ENCODE data around the gene MELTF.

Gene MELTF

GRCh38 chr3:197031315-197032285 is 2.0 kb upstream of the MELTF start:
- peak; percentile 53 for DNase-seq (ENCODE audit: low read depth)
- no peak for TF ChIP-seq CTCF (IDR thresholded peaks at IDR 0.05; ENCODE audit: insufficient read depth, low read depth, low read length, missing control alignments)
- H3K4me3 ChIP-seq (ENCODE audit: low read depth, low read length) = no peak overlapping the region

- H3K4me3 ChIP-seq (ENCODE audit: low read depth, low read length) = no peak overlapping the region
- no peak for TF ChIP-seq CTCF (IDR thresholded peaks at IDR 0.05; ENCODE audit: insufficient read depth, low read depth, low read length, missing control alignments)
- DNase-seq (ENCODE audit: low read depth) = no peak
Measured at GRCh38 chr3:197030379-197031314, 1.0 kb upstream of the MELTF start.

- peak overlapping the region; percentile 83 for H3K4me3 ChIP-seq (ENCODE audit: low read depth, low read length)
- peak; percentile 69 for DNase-seq (ENCODE audit: low read depth)
- no peak for TF ChIP-seq CTCF (IDR thresholded peaks at IDR 0.05; ENCODE audit: insufficient read depth, low read depth, low read length, missing control alignments)
Measured at GRCh38 chr3:197028728-197029510, 698 bp downstream of the MELTF start.

GRCh38 chr3:197027896-197028727 is 1.5 kb downstream of the MELTF start:
- no peak for TF ChIP-seq CTCF (IDR thresholded peaks at IDR 0.05; ENCODE audit: insufficient read depth, low read depth, low read length, missing control alignments)
- DNase-seq (ENCODE audit: low read depth) = no peak
- peak overlapping the region; percentile 83 for H3K4me3 ChIP-seq (ENCODE audit: low read depth, low read length)

- H3K4me3 ChIP-seq (ENCODE audit: low read depth, low read length) = no peak overlapping the region
- no peak for DNase-seq (ENCODE audit: low read depth)
- TF ChIP-seq CTCF (IDR thresholded peaks at IDR 0.05; ENCODE audit: insufficient read depth, low read depth, low read length, missing control alignments) = no peak
Measured at GRCh38 chr3:197027151-197027895, 2.3 kb downstream of the MELTF start.
